H1 (cell line): ENCODE data around the gene PAX6. TPM values are rescaled to one million over a fixed set of nuclear protein-coding genes. Genes with fewer than 3 reads are reported as not detected.
A peak's percentile ranks its signal among the peaks of the same experiment; 100 is the strongest.

Experiments used
- CTCF ChIA-PET: fragments of 300-600 bp; sonication (Branson Sonifier 250); formaldehyde crosslinking; loops from one replicate; lab custom pipeline; 2021; ENCODE audit not compliant: partially characterized antibody; lab: Charles Lee
- POLR2A ChIA-PET: fragments of 300-600 bp; sonication (Branson Sonifier 250); formaldehyde crosslinking; loops from one replicate; lab custom pipeline; 2021; ENCODE audit warnings: inconsistent platforms; ENCODE audit not compliant: partially characterized antibody; lab: Charles Lee
- DNase-seq, 2 experiments: peaks; one replicate each; pipeline versions ENCODE4 v3.0.0 to v3.0.0-alpha.2; 2010 to 2022; ENCODE audit warnings: low spot score in 2 of 2, low read depth in 1 of 2, mixed read lengths in 1 of 2
- FAIRE-seq: peaks from 2 replicates; lab custom pipeline; 2011; peaks lifted over from hg19 to GRCh38; lab: Jason Lieb, UNC
- H2AFZ ChIP-seq: 2 replicates; pipeline ENCODE4 v1.8.1; 2012; ENCODE audit warnings: low read length, inconsistent platforms
- H2AK5ac ChIP-seq: 2 replicates; pipeline ENCODE4 v1.6.1; 2013; ENCODE audit warnings: low read depth, low read length
- H2BK120ac ChIP-seq: replicated peaks from 2 replicates; pipeline ENCODE3; 2013; ENCODE audit warnings: low read depth, low read length, inconsistent platforms
- H2BK12ac ChIP-seq: 2 replicates; pipeline ENCODE4 v1.6.1; 2013; ENCODE audit warnings: low read depth, low read length
- H2BK15ac ChIP-seq: 2 replicates; pipeline ENCODE4 v1.6.1; 2013; ENCODE audit warnings: low read length
- H2BK20ac ChIP-seq: 2 replicates; pipeline ENCODE4 v1.6.1; 2013; ENCODE audit warnings: low read length
- H2BK5ac ChIP-seq: 2 replicates; pipeline ENCODE4 v1.6.1; 2013; ENCODE audit warnings: low read depth, low read length
- H3K14ac ChIP-seq: 2 replicates; pipeline ENCODE4 v1.6.1; 2013; ENCODE audit warnings: inconsistent platforms; ENCODE audit not compliant: insufficient read length
- H3K18ac ChIP-seq: 2 replicates; pipeline ENCODE4 v1.6.1; 2013; ENCODE audit warnings: low read length; ENCODE audit errors: extremely low read depth
- H3K23ac ChIP-seq: 2 replicates; pipeline ENCODE4 v1.6.1; 2013; ENCODE audit warnings: inconsistent platforms; ENCODE audit not compliant: insufficient read length
- H3K23me2 ChIP-seq: 2 replicates; pipeline ENCODE4 v1.6.1; 2013; ENCODE audit warnings: low read depth, low read length
- H3K27ac ChIP-seq: 2 replicates; pipeline ENCODE4 v1.6.1; 2011; ENCODE audit warnings: low read depth, low read length, inconsistent platforms
- H3K27me3 ChIP-seq, 4 experiments: replicated peaks in 1 of 4; 1 replicate in 1 of 4; 2 replicates in 3 of 4; pipeline versions ENCODE4 v1.6.1 to v1.8.1; 2011 to 2013; ENCODE audit warnings: low read length in 3 of 4, mild to moderate bottlenecking in 3 of 4, inconsistent platforms in 2 of 4, mixed read lengths in 2 of 4, moderate library complexity in 1 of 4; ENCODE audit not compliant: control insufficient read depth in 3 of 4, insufficient read depth in 3 of 4; ENCODE audit errors: extremely low read depth in 1 of 4
- H3K36me3 ChIP-seq, 4 experiments: 2 replicates each; pipeline versions ENCODE4 v1.6.1 to v1.8.1; 2011 to 2013; ENCODE audit warnings: mild to moderate bottlenecking in 4 of 4, low read length in 3 of 4, moderate library complexity in 2 of 4, control low read depth in 1 of 4, inconsistent platforms in 1 of 4; ENCODE audit not compliant: insufficient read depth in 4 of 4, control insufficient read depth in 2 of 4
- H3K4ac ChIP-seq: replicated peaks from 2 replicates; pipeline ENCODE3; 2013; ENCODE audit warnings: low read length, low read depth, mixed read lengths, inconsistent platforms; ENCODE audit not compliant: insufficient read length
- H3K4me1 ChIP-seq, 4 experiments: replicated peaks in 1 of 4; 1 replicate in 1 of 4; 2 replicates in 3 of 4; pipeline versions ENCODE4 v1.6.1 to v1.8.1; 2011 to 2013; ENCODE audit warnings: low read length in 3 of 4, inconsistent platforms in 2 of 4, mixed read lengths in 1 of 4; ENCODE audit not compliant: insufficient read depth in 4 of 4, control insufficient read depth in 3 of 4
- H3K4me2 ChIP-seq, 2 experiments: 2 replicates each; pipeline versions ENCODE4 v1.6.1 to v1.8.1; 2011 to 2013; ENCODE audit warnings: low read depth in 2 of 2, low read length in 2 of 2, control low read depth in 1 of 2, inconsistent platforms in 1 of 2, mild to moderate bottlenecking in 1 of 2; ENCODE audit not compliant: insufficient read depth in 1 of 2
- H3K4me3 ChIP-seq, 4 experiments: fragments of 200-600, 300-600 bp in 1 of 4; sonication (generic), shearing (Covaris generic), sonication (Bioruptor Twin) in 1 of 4; 2 replicates each; pipeline versions ENCODE4 v1.5.1 to v1.8.1; 2011 to 2016; ENCODE audit warnings: low read length in 4 of 4, low read depth in 3 of 4, control low read depth in 2 of 4, inconsistent platforms in 2 of 4, mild to moderate bottlenecking in 2 of 4, mixed read lengths in 1 of 4, moderate library complexity in 1 of 4; ENCODE audit not compliant: insufficient read depth in 2 of 4; ENCODE audit errors: extremely low read depth in 1 of 4
- H3K56ac ChIP-seq: replicated peaks from 2 replicates; pipeline ENCODE3; 2013; ENCODE audit warnings: low read depth, mild to moderate bottlenecking, mixed read lengths, low read length, inconsistent platforms; ENCODE audit not compliant: insufficient read length
- H3K79me1 ChIP-seq: 2 replicates; pipeline ENCODE4 v1.6.1; 2013; ENCODE audit warnings: low read depth, low read length, control low read depth
- H3K79me2 ChIP-seq, 2 experiments: 2 replicates each; pipeline versions ENCODE4 v1.6.1 to v1.8.1; 2012 to 2013; ENCODE audit warnings: low read length in 2 of 2, mild to moderate bottlenecking in 2 of 2, inconsistent platforms in 1 of 2; ENCODE audit not compliant: insufficient read depth in 2 of 2, control insufficient read depth in 1 of 2
- H3K9ac ChIP-seq, 4 experiments: replicated peaks in 1 of 4; 1 replicate in 1 of 4; 2 replicates in 3 of 4; pipeline versions ENCODE4 v1.6.1 to v1.8.1; 2011 to 2013; ENCODE audit warnings: low read depth in 3 of 4, low read length in 3 of 4, control low read depth in 2 of 4, mild to moderate bottlenecking in 2 of 4, moderate library complexity in 2 of 4, inconsistent platforms in 1 of 4; ENCODE audit errors: extremely low read depth in 1 of 4
- H3K9me3 ChIP-seq, 2 experiments: 2 replicates each; pipeline versions ENCODE4 v1.6.1 to v1.8.1; 2012 to 2013; ENCODE audit warnings: mild to moderate bottlenecking in 2 of 2, moderate library complexity in 2 of 2, control low read depth in 1 of 2, inconsistent platforms in 1 of 2, low read depth in 1 of 2, low read length in 1 of 2, mixed read lengths in 1 of 2; ENCODE audit not compliant: insufficient read depth in 2 of 2
- H4K20me1 ChIP-seq, 2 experiments: replicated peaks in 1 of 2; 2 replicates each; pipeline versions ENCODE3 to v1.8.1; 2011 to 2013; ENCODE audit warnings: inconsistent platforms in 2 of 2, low read length in 2 of 2, mild to moderate bottlenecking in 1 of 2; ENCODE audit not compliant: insufficient read depth in 2 of 2, control insufficient read depth in 1 of 2
- H4K5ac ChIP-seq: 2 replicates; pipeline ENCODE4 v1.6.1; 2013; ENCODE audit warnings: low read length, low read depth, mixed read lengths, inconsistent platforms; ENCODE audit not compliant: insufficient read length
- H4K8ac ChIP-seq: 2 replicates; pipeline ENCODE4 v1.8.0; 2013; ENCODE audit warnings: mild to moderate bottlenecking, moderate library complexity, low read length, inconsistent platforms; ENCODE audit not compliant: insufficient read depth; ENCODE audit errors: extremely low read depth
- H4K91ac ChIP-seq: replicated peaks from 2 replicates; pipeline ENCODE3; 2013; ENCODE audit warnings: low read length, mixed read lengths, inconsistent platforms; ENCODE audit not compliant: insufficient read length
- CBX5 ChIP-seq: fragments of 300-800, 300-1000 bp; sonication (generic); IDR thresholded peaks from 2 replicates; pipeline ENCODE4 v1.7.1; 2016; ENCODE audit warnings: antibody characterized with exemption, low read length, low read depth
- CEBPB ChIP-seq: IDR thresholded peaks from 2 replicates; pipeline ENCODE4 v1.6.1; 2012; ENCODE audit warnings: low read depth, low read length
- CTBP2 ChIP-seq: IDR thresholded peaks from 2 replicates; pipeline ENCODE4 v1.7.0; 2011; ENCODE audit warnings: borderline replicate concordance, mild to moderate bottlenecking, moderate library complexity, mixed read lengths, low read length; ENCODE audit not compliant: insufficient read depth, insufficient read length
- MAX ChIP-seq: IDR thresholded peaks from 2 replicates; pipeline ENCODE4 v1.6.1; 2012; ENCODE audit warnings: inconsistent platforms
- WGBS, 2 experiments: shearing (Covaris generic) in 1 of 2; methylation state at CpG; one replicate each; pipeline versions ENCODE4 v1.1.6 to v1.1.7; 2013 to 2015; ENCODE audit warnings: low lambda C conversion rate in 2 of 2, mixed read lengths in 2 of 2, inconsistent platforms in 1 of 2, low coverage in 1 of 2, missing lambda C conversion rate in 1 of 2; ENCODE audit not compliant: insufficient replicate concordance in 2 of 2, insufficient coverage in 1 of 2, insufficient read length in 1 of 2; ENCODE audit errors: extremely low coverage in 1 of 2, missing lambda C conversion rate in 1 of 2; 5-methylcytosine and 5-hydroxymethylcytosine counted together
- polyA plus RNA-seq, 7 experiments: library from polyadenylated mRNA; depleted of rRNA in 3 of 7; stranded (reverse) in 5 of 7; unstranded in 2 of 7; fragments of >200 nt in 5 of 7; fragments of 200-250 nt in 2 of 7; gene quantifications; 1 replicate in 5 of 7; 2 replicates in 1 of 7; 4 replicates in 1 of 7; pipeline versions ENCODE4 v1.2.1 to v1.2.3, GENCODE V29; 2011 to 2013; ENCODE audit warnings: missing spikeins in 2 of 7, mixed read lengths in 2 of 7
- total RNA-seq: library from RNA; stranded (reverse); fragmentation: NEBNext Ultra II Directional; extraction: Animal tissue kit (Norgen Biotek cat#: 25700); gene quantifications from 2 replicates; pipeline ENCODE4 v1.2.1, GENCODE V29; 2021

Gene PAX6
- total and polyA plus RNA-seq, 2 of the 8 experiments (the other 6 are each of a cell fraction or from before 2014, with no cell fraction given), result 0.30 to 0.65 TPM

- no peak overlapping the region for H3K9ac ChIP-seq
- no peaks in the 10 kb centered on the region for H3K36me3 ChIP-seq
- H3K23ac ChIP-seq, result peak overlapping the region; percentile 52
- H3K14ac ChIP-seq, result no peak overlapping the region
- H3K9me3 ChIP-seq, result no peaks in the 10 kb centered on the region
- H3K4ac ChIP-seq, result no peak overlapping the region
- no peak overlapping the region for H2BK120ac ChIP-seq
- no peak overlapping the region for H3K18ac ChIP-seq
- no peaks in the 10 kb centered on the region for H4K20me1 ChIP-seq
- no peak overlapping the region for H2AFZ ChIP-seq
- no peak overlapping the region for H3K27ac ChIP-seq
- no peak overlapping the region for H4K91ac ChIP-seq
- POLR2A ChIA-PET, result no interaction called here
- FAIRE-seq (no peak), DNase-seq (no peak)
- H4K5ac ChIP-seq, result no peak overlapping the region
- no peak overlapping the region for H3K56ac ChIP-seq
- no peaks in the 10 kb centered on the region for H3K27me3 ChIP-seq
- no peaks in the 10 kb centered on the region for H3K4me1 ChIP-seq
- TF ChIP-seq CTBP2 (no peak), CBX5 (no peak), CEBPB (no peak), MAX (no peak)
- no peak overlapping the region for H2AK5ac ChIP-seq
- no peak overlapping the region for H2BK15ac ChIP-seq
- H3K79me1 ChIP-seq, result no peaks in the 10 kb centered on the region
- no peak overlapping the region for H3K4me2 ChIP-seq
- no peak overlapping the region for H2BK5ac ChIP-seq
- no peaks in the 10 kb centered on the region for H3K79me2 ChIP-seq
- no peak overlapping the region for H3K4me3 ChIP-seq
- H2BK12ac ChIP-seq, result no peak overlapping the region
- WGBS, 2 experiments, result 88% methylated on average over 3 of the region's 3 CpGs; no CpG with 5 or more reads in 1 of the 2 experiments
- CTCF ChIA-PET, result interaction anchor here (0.8 kb wide), 1 partner anchor 10 kb away, joined by 3 read pairs; no protein-coding TSS in a partner anchor
- no peaks in the 10 kb centered on the region; the same call in 1 of the 2 replicates for H3K23me2 ChIP-seq
- H2BK20ac ChIP-seq, result no peak overlapping the region
- no peak overlapping the region for H4K8ac ChIP-seq
Observed at GRCh38 chr11:31757260-31757835, 53.8 kb downstream of the PAX6 start.
